Panc1 (cell line): ENCODE data around the gene KCNA3. TPM values are rescaled to one million over a fixed set of nuclear protein-coding genes. Genes with fewer than 3 reads are reported as not detected.

ENCODE experiments used
- ATAC-seq: fragments of 200-7000 bp; cut with Tn5 transposase; 2 replicates; pipeline ENCODE4 v1.9.1; 2020; ENCODE audit warnings: mild to moderate bottlenecking, moderate library complexity
- BruUV-seq: library from RNA; stranded (reverse); fragments of 400-500 nt; replicated peaks from 2 replicates; lab custom pipeline; 2021; lab: Mats Ljungman, UMichigan
- CTCF ChIA-PET: fragments of 300-600 bp; sonication (Branson Sonifier 250); formaldehyde crosslinking; loops from one replicate; lab custom pipeline; 2022; ENCODE audit warnings: antibody characterized with exemption; lab: Charles Lee
- POLR2A ChIA-PET: fragments of 300-600 bp; sonication (Branson Sonifier 250); formaldehyde crosslinking; loops from one replicate; lab custom pipeline; 2022; ENCODE audit warnings: antibody characterized with exemption; lab: Charles Lee
- DNase-seq: peaks from one replicate; pipeline ENCODE4 v3.0.0-alpha.2; 2010; ENCODE audit warnings: low read depth, low spot score
- H3K27ac ChIP-seq: 2 replicates; pipeline ENCODE4 v1.5.1; 2011; ENCODE audit warnings: mild to moderate bottlenecking, low read length, inconsistent platforms
- H3K27me3 ChIP-seq: fragments of 200-500 bp; sonication (Bioruptor generic); 2 replicates; pipeline ENCODE4 v1.6.0; 2014; ENCODE audit warnings: low read length, inconsistent platforms; ENCODE audit not compliant: control insufficient read depth, insufficient read depth
- H3K36me3 ChIP-seq: fragments of 200-500 bp; sonication (Bioruptor generic); 2 replicates; pipeline ENCODE4 v1.5.1; 2014; ENCODE audit warnings: inconsistent platforms, mild to moderate bottlenecking, low read length, moderate library complexity; ENCODE audit not compliant: control insufficient read depth, insufficient read depth
- H3K4me1 ChIP-seq: 2 replicates; pipeline ENCODE4 v1.5.1; 2011; ENCODE audit warnings: inconsistent platforms, mild to moderate bottlenecking, low read length, moderate library complexity; ENCODE audit not compliant: control insufficient read depth, insufficient read depth
- H3K4me3 ChIP-seq, 2 experiments: 2 replicates each; pipeline ENCODE4 v1.5.1; 2011 to 2012; ENCODE audit warnings: low read depth in 2 of 2, low read length in 2 of 2, mild to moderate bottlenecking in 2 of 2, inconsistent platforms in 1 of 2, moderate library complexity in 1 of 2
- H3K9me3 ChIP-seq: fragments of 200-500 bp; sonication (Bioruptor generic); 2 replicates; pipeline ENCODE4 v1.5.1; 2014; ENCODE audit warnings: low read depth, mild to moderate bottlenecking, inconsistent platforms, low read length, moderate library complexity; ENCODE audit not compliant: control insufficient read depth, insufficient read depth
- CTCF ChIP-seq: fragments of 450-650 bp; IDR thresholded peaks from 2 replicates; pipeline ENCODE4 v1.5.1; 2017; ENCODE audit warnings: mild to moderate bottlenecking
- POLR2AphosphoS5 ChIP-seq: IDR thresholded peaks from 2 replicates; pipeline ENCODE4 v1.6.1; 2012; ENCODE audit warnings: mild to moderate bottlenecking, low read depth, low read length, moderate library complexity
- SIN3A ChIP-seq: IDR thresholded peaks from 2 replicates; pipeline ENCODE4 v1.6.1; 2012; ENCODE audit warnings: low read depth, mild to moderate bottlenecking, low read length, moderate library complexity, borderline replicate concordance; ENCODE audit not compliant: insufficient read depth
- TCF7L2 ChIP-seq: IDR thresholded peaks from 2 replicates; pipeline ENCODE4 v1.6.1; 2011; ENCODE audit warnings: mild to moderate bottlenecking, low read depth, low read length, inconsistent platforms
- in situ Hi-C: cut with HindIII; loops from 2 replicates; pipeline ENCODE4 v1.10.0; 2016; ENCODE audit warnings: low sequenced_read_pairs, low pct_unique_long_range_greater_than_20kb
- intact Hi-C: fragments of 100-400 bp; cut with micrococcal nuclease; formaldehyde crosslinking; loops from one replicate; pipeline ENCODE4 v1.10.0; 2022; ENCODE audit not compliant: unreplicated experiment
- total RNA-seq: library from RNA; stranded (reverse); gene quantifications from one replicate; pipeline ENCODE4 v1.2.1, GENCODE V29; 2021; ENCODE audit not compliant: unreplicated experiment
- TF ChIP-seq, protein P1 (sequence below), 2 experiments: IDR thresholded peaks; 2 replicates each; pipeline ENCODE4 v1.6.1; 2011 to 2012; ENCODE audit warnings: low read depth in 2 of 2, control low read depth in 1 of 2, low read length in 1 of 2, mild to moderate bottlenecking in 1 of 2, moderate library complexity in 1 of 2; ENCODE audit not compliant: insufficient read depth in 1 of 2

KCNA3 gene
- total RNA-seq, 1 experiment from 2014 or later = not detected

DNA sequence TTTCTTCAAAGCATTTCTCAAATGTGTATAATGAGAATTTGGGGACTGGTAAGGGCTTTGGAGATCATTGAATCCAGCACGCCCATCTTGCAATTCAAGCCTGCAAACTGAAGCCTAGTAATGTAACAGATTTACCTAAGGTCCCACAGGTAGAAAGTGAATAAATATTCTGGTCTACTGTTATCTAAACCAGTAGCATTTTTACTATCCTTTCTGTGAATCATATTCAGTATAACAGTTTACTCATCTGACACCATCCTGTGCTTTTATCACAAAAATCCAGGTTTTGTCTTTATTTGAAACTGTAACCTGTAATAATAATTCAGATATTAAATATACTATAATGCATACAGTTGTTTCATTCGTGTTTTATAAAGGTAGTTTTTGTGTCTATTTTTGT is 17.4 kb downstream of the KCNA3 start:
- no TSS peak for BruUV-seq
- TF ChIP-seq CTCF = no peak
- no peak for TF ChIP-seq POLR2AphosphoS5
- TF ChIP-seq SIN3A = no peak
- no peaks in the 10 kb centered on the region for H3K27me3 ChIP-seq
- H3K9me3 ChIP-seq = no peaks in the 10 kb centered on the region
- in situ Hi-C loops = no loop called here
- DNase-seq (no peak), ATAC-seq (no peak)
- H3K36me3 ChIP-seq = no peaks in the 10 kb centered on the region
- intact Hi-C loops = no loop called here
- no peak overlapping the region for H3K27ac ChIP-seq
- ChIA-PET POLR2A (no interaction called here), CTCF (no interaction called here)
- no peaks in the 10 kb centered on the region for H3K4me1 ChIP-seq
- no peak overlapping the region for H3K4me3 ChIP-seq

DNA sequence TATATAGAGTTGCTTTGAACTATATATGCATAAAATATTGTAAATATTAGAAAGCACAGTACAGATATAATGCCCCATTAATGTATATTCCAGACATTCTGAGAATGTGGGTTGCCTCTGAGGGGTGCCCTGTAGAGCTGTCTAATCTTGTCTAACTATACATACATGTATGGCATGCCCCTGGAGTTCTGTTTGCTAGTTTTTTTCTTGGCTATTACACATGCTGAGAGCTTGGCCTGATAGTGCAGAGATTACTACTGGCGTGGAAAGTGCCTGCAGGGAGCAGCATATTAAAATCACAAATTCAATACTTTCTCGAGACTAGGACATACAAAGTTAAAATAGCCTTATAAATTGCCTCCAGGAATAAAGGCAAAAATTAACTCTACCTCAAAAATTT is 24.1 kb downstream of the KCNA3 start:
- ATAC-seq = no peak
- in situ Hi-C loops = no loop called here
- Histone ChIP-seq H3K27ac (no peak overlapping the region), H3K9me3 (no peaks in the 10 kb centered on the region), H3K36me3 (no peaks in the 10 kb centered on the region), H3K4me1 (no peaks in the 10 kb centered on the region), H3K27me3 (peaks cover 14% of the 10 kb centered on the region), H3K4me3 (no peak overlapping the region)
- ChIA-PET CTCF (no interaction called here), POLR2A (no interaction called here)
- intact Hi-C loops = no loop called here
- BruUV-seq = no TSS peak
- no peak for DNase-seq
- no peak for TF ChIP-seq SIN3A
- no peak for TF ChIP-seq POLR2AphosphoS5
- TF ChIP-seq, protein P1, sequence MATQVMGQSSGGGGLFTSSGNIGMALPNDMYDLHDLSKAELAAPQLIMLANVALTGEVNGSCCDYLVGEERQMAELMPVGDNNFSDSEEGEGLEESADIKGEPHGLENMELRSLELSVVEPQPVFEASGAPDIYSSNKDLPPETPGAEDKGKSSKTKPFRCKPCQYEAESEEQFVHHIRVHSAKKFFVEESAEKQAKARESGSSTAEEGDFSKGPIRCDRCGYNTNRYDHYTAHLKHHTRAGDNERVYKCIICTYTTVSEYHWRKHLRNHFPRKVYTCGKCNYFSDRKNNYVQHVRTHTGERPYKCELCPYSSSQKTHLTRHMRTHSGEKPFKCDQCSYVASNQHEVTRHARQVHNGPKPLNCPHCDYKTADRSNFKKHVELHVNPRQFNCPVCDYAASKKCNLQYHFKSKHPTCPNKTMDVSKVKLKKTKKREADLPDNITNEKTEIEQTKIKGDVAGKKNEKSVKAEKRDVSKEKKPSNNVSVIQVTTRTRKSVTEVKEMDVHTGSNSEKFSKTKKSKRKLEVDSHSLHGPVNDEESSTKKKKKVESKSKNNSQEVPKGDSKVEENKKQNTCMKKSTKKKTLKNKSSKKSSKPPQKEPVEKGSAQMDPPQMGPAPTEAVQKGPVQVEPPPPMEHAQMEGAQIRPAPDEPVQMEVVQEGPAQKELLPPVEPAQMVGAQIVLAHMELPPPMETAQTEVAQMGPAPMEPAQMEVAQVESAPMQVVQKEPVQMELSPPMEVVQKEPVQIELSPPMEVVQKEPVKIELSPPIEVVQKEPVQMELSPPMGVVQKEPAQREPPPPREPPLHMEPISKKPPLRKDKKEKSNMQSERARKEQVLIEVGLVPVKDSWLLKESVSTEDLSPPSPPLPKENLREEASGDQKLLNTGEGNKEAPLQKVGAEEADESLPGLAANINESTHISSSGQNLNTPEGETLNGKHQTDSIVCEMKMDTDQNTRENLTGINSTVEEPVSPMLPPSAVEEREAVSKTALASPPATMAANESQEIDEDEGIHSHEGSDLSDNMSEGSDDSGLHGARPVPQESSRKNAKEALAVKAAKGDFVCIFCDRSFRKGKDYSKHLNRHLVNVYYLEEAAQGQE (IDR thresholded peaks at IDR 0.05; ENCODE audit: insufficient read depth in 1 of 2, low read depth in 2 of 2, low read length in 1 of 2) = no peak
- TF ChIP-seq CTCF = no peak
- no peak for TF ChIP-seq TCF7L2
